Measurements from ENCODE around the gene ENO3. TPM values are rescaled to one million over a fixed set of nuclear protein-coding genes. Genes with fewer than 3 reads are reported as not detected.

Gene ENO3
- total and polyA plus RNA-seq, 10 of the 15 experiments (the other 5 are each of a cell fraction or from before 2014, with no cell fraction given): 6.8 to 28.4 (median 17.0) TPM

GRCh38 chr17:4998732-4999429 lies 48.0 kb downstream of the ENO3 start:
- 3% methylated on average over 14 of the region's 14 CpGs for WGBS (ENCODE audit: insufficient coverage, insufficient replicate concordance, low lambda C conversion rate, missing lambda C conversion rate)
- H4K20me1 ChIP-seq (ENCODE audit: control insufficient read depth, insufficient read depth): no peaks in the 10 kb centered on the region
- ChIA-PET SMC1A (ENCODE audit: uncharacterized antibody, unreplicated experiment) (interaction anchor here (1.0 to 1.5 kb wide), 4 partner anchors 11 to 59 kb away, joined by 3 to 6 read pairs (median 4); partner anchors contain the start of genes CAMTA2, RNF167, SLC25A11 and SPAG7), POLR2A (interaction anchor here (0.5 to 3.7 kb wide), 9 partner anchors 10 to 208 kb away, joined by 3 to 22 read pairs (median 5); partner anchors contain the start of genes CAMTA2, PFN1, SPAG7 and ZFP3), RAD21 (ENCODE audit: unreplicated experiment) (interaction anchor here (1.4 to 1.6 kb wide), 2 partner anchors 18 to 32 kb away, joined by 3 to 4 read pairs; partner anchors contain the start of gene SPAG7), CTCF (interaction anchor here (0.9 to 2.5 kb wide), 3 partner anchors 12 to 64 kb away, joined by 3 to 12 read pairs (median 6); no protein-coding TSS in a partner anchor)
- no peaks in the 10 kb centered on the region for H3K27me3 ChIP-seq (replicated peaks in 1 of 2; ENCODE audit: control insufficient read depth in 2 of 2, insufficient read depth in 2 of 2, low read length in 1 of 2)
- H3K4me3 ChIP-seq: peak overlapping the region; percentile 99
- FAIRE-seq (peak; percentile 83), ATAC-seq (peak; percentile 52), DNase-seq (ENCODE audit: low read depth, low spot score) (no peak)
- intact Hi-C loops (cut with micrococcal nuclease; ENCODE audit: unreplicated experiment): loop anchor here (5.0 kb wide), 1 partner anchor 33 kb away; no protein-coding TSS in a partner anchor
- TF ChIP-seq NR2F1 (conservative IDR thresholded peaks at IDR 0.05) (no peak), POLR2AphosphoS5 (IDR thresholded peaks at IDR 0.05; ENCODE audit: low read length) (peak; percentile 53), RELB (IDR thresholded peaks at IDR 0.05; ENCODE audit: low read depth) (peak; percentile 30; the same call in 1 of the 2 replicates), PBX3 (IDR thresholded peaks at IDR 0.05; ENCODE audit: insufficient replicate concordance, low read depth, low read length) (no peak), TAF1 (IDR thresholded peaks at IDR 0.05; ENCODE audit: borderline replicate concordance, low read depth, low read length) (0 out of 2 replicates have a peak, but pooled peaks have one; percentile 19), EED (IDR thresholded peaks at IDR 0.05; ENCODE audit: low read depth) (peak; percentile 23; the same call in 1 of the 2 replicates), SPI1 (IDR thresholded peaks at IDR 0.05; ENCODE audit: borderline replicate concordance, insufficient read depth, low read depth, low read length) (0 out of 2 replicates have a peak, but pooled peaks have one; percentile 28), SMAD5 (IDR thresholded peaks at IDR 0.05; ENCODE audit: low read depth) (no peak), RUNX3 (IDR thresholded peaks at IDR 0.05; ENCODE audit: low read length) (0 out of 2 replicates have a peak, but pooled peaks have one; percentile 15), IKZF1 (conservative IDR thresholded peaks at IDR 0.05) (peak; percentile 31; the same call in 1 of the 2 replicates), IRF4 (IDR thresholded peaks at IDR 0.05; ENCODE audit: low read depth, low read length) (0 out of 2 replicates have a peak, but pooled peaks have one; percentile 8), EGR1 (IDR thresholded peaks at IDR 0.05; ENCODE audit: borderline replicate concordance in 1 of 2, low read depth in 2 of 2, low read length in 2 of 2) (no peak)
- peak overlapping the region; percentile 11; the same call in 1 of the 2 replicates for H2AFZ ChIP-seq (ENCODE audit: control insufficient read depth, low read depth, low read length)
- H3K79me2 ChIP-seq (ENCODE audit: control insufficient read depth, insufficient read depth, low read length): peaks cover 25% of the 10 kb centered on the region
- in situ Hi-C loops (cut with MboI): no loop called here
- H3K9ac ChIP-seq (ENCODE audit: control insufficient read depth, insufficient read depth, low read length): peak overlapping the region; percentile 87
- no peaks in the 10 kb centered on the region for H3K9me3 ChIP-seq (replicated peaks; ENCODE audit: control insufficient read depth, insufficient read depth, low read length)
- no TSS peak for BruUV-seq (replicated peaks)
- peaks cover 11% of the 10 kb centered on the region for H3K4me1 ChIP-seq (ENCODE audit: control insufficient read depth, insufficient read depth, low read length)
- peaks cover 16 to 21% of the 10 kb centered on the region in 2 experiments for H3K36me3 ChIP-seq (ENCODE audit: control insufficient read depth in 2 of 2, insufficient read depth in 2 of 2, low read length in 1 of 2)
- H3K4me2 ChIP-seq (ENCODE audit: control insufficient read depth, insufficient read depth): peak overlapping the region; percentile 99
- H3K27ac ChIP-seq (ENCODE audit: control insufficient read depth, insufficient read depth): peak overlapping the region; percentile 76
